Measurements from ENCODE around the gene SLC40A1. TPM values are rescaled to one million over a fixed set of nuclear protein-coding genes. Genes with fewer than 3 reads are reported as not detected.

Gene SLC40A1
- total RNA-seq, 2 experiments from 2014 or later: 4.1 to 4.6 TPM

- POLR2A ChIA-PET: no interaction called here
- H3K27me3 Mint-ChIP-seq: peaks cover 3% of the 10 kb centered on the region
- H3K27ac Mint-ChIP-seq: no peak overlapping the region
- no peaks in the 10 kb centered on the region for H3K36me3 Mint-ChIP-seq
- no peak overlapping the region for H3K4me3 Mint-ChIP-seq
- no peaks in the 10 kb centered on the region for H3K4me1 Mint-ChIP-seq
- no peak for ATAC-seq (ENCODE audit: low read depth)
- DNase-seq: no peak
- H3K9me3 Mint-ChIP-seq: no peaks in the 10 kb centered on the region
These were observed 65.3 kb downstream of the SLC40A1 start for GRCh38 chr2:189515264-189515663.

GRCh38 chr2:189514104-189514503 is 66.5 kb downstream of the SLC40A1 start:
- Mint-ChIP-seq H3K27ac (no peak overlapping the region), H3K36me3 (no peaks in the 10 kb centered on the region), H3K27me3 (peaks cover 3% of the 10 kb centered on the region), H3K9me3 (peaks cover 2% of the 10 kb centered on the region), H3K4me1 (no peaks in the 10 kb centered on the region), H3K4me3 (no peak overlapping the region)
- DNase-seq (no peak), ATAC-seq (ENCODE audit: low read depth) (no peak)
- POLR2A ChIA-PET: no interaction called here

- no peak for ATAC-seq (ENCODE audit: low read depth)
- H3K4me1 Mint-ChIP-seq: no peaks in the 10 kb centered on the region
- POLR2A ChIA-PET: no interaction called here
- H3K36me3 Mint-ChIP-seq: no peaks in the 10 kb centered on the region
- DNase-seq: no peak
- H3K27ac Mint-ChIP-seq: no peak overlapping the region
- H3K27me3 Mint-ChIP-seq: peaks cover 3% of the 10 kb centered on the region
- no peak overlapping the region for H3K4me3 Mint-ChIP-seq
- peaks cover 6% of the 10 kb centered on the region for H3K9me3 Mint-ChIP-seq
These were observed 67.7 kb downstream of the SLC40A1 start for GRCh38 chr2:189512879-189513278.

GRCh38 chr2:189511960-189512319 is 68.6 kb downstream of the SLC40A1 start:
- H3K4me1 Mint-ChIP-seq: no peaks in the 10 kb centered on the region
- POLR2A ChIA-PET: no interaction called here
- ATAC-seq (ENCODE audit: low read depth): no peak
- H3K9me3 Mint-ChIP-seq: peaks cover 6% of the 10 kb centered on the region
- no peaks in the 10 kb centered on the region for H3K36me3 Mint-ChIP-seq
- H3K27ac Mint-ChIP-seq: no peak overlapping the region
- no peak overlapping the region for H3K4me3 Mint-ChIP-seq
- H3K27me3 Mint-ChIP-seq: peaks cover 3% of the 10 kb centered on the region
- no peak for DNase-seq

GRCh38 chr2:189511210-189511959 is 69.2 kb downstream of the SLC40A1 start:
- no peak for ATAC-seq (ENCODE audit: low read depth)
- H3K27ac Mint-ChIP-seq: no peak overlapping the region
- H3K9me3 Mint-ChIP-seq: peaks cover 6% of the 10 kb centered on the region
- no peaks in the 10 kb centered on the region for H3K4me1 Mint-ChIP-seq
- POLR2A ChIA-PET: no interaction called here
- peaks cover 3% of the 10 kb centered on the region for H3K27me3 Mint-ChIP-seq
- H3K4me3 Mint-ChIP-seq: no peak overlapping the region
- no peaks in the 10 kb centered on the region for H3K36me3 Mint-ChIP-seq
- DNase-seq: no peak

Other genes with a start within 250 kb of the SLC40A1 start
- gene WDR75, start 139.3 kb downstream of the SLC40A1 start, total RNA-seq: 10 to 100 TPM; 51.6 to 55.5 TPM
- 10 to 100 TPM; 37.0 to 39.8 TPM for gene ASNSD1, start 80.7 kb upstream of the SLC40A1 start, total RNA-seq
- gene ANKAR, start 93.9 kb upstream of the SLC40A1 start, total RNA-seq: 1 to 10 TPM; 8.8 to 9.2 TPM
- 10 to 100 TPM; 14.3 to 15.5 TPM for gene OSGEPL1, start 182.0 kb upstream of the SLC40A1 start, total RNA-seq
- gene ORMDL1, start 203.6 kb upstream of the SLC40A1 start, total RNA-seq: 100 to 1,000 TPM in 1 of 2 experiments, 10 to 100 TPM in 1; 98.2 to 105 TPM
- gene PMS1, start 203.7 kb upstream of the SLC40A1 start, total RNA-seq: 10 to 100 TPM; 31.2 to 35.7 TPM